Activated naive CD4-positive, alpha-beta T cell (primary cell): ENCODE results near the gene CASP8.
"Not testable (repeated sequence)": the region's sequence is repeated elsewhere in the genome, so short reads cannot be mapped to it uniquely, and the experiment has no call there.

ENCODE experiments used
- DNase-seq, 4 experiments: peaks; one replicate each; lab custom pipeline; 2025; lab: John Stamatoyannopoulos, UW

Gene CASP8

GRCh38 chr2:201270293-201271001 is 10.1 kb downstream of the CASP8 start:
- no peak for DNase-seq

GRCh38 chr2:201271917-201272316 is 11.6 kb downstream of the CASP8 start:
- no peak for DNase-seq

GRCh38 chr2:201273330-201273983 is 13.1 kb downstream of the CASP8 start:
- no peak for DNase-seq

- DNase-seq = no peak
Measured at GRCh38 chr2:201275069-201275468, 14.7 kb downstream of the CASP8 start.

GRCh38 chr2:201275990-201276389 is 15.7 kb downstream of the CASP8 start:
- DNase-seq = no peak

- no peak for DNase-seq
Measured at GRCh38 chr2:201276511-201276910, 16.2 kb downstream of the CASP8 start.

- DNase-seq = no peak
Measured at GRCh38 chr2:201279079-201279478, 18.7 kb downstream of the CASP8 start.

- no peak for DNase-seq
Measured at GRCh38 chr2:201280191-201281040, 20.1 kb downstream of the CASP8 start.

GRCh38 chr2:201285499-201285898 is 25.2 kb downstream of the CASP8 start:
- no peak for DNase-seq

- DNase-seq = not testable (repeated sequence)
Measured at GRCh38 chr2:201290457-201291148, 30.3 kb downstream of the CASP8 start.

GRCh38 chr2:201298462-201299052 is 38.2 kb downstream of the CASP8 start:
- DNase-seq = no peak

- DNase-seq = not testable (repeated sequence)
Measured at GRCh38 chr2:201299929-201300328, 39.6 kb downstream of the CASP8 start.

- DNase-seq = no peak
Measured at GRCh38 chr2:201307876-201308275, 47.5 kb downstream of the CASP8 start.

GRCh38 chr2:201308914-201309313 is 48.6 kb downstream of the CASP8 start:
- no peak for DNase-seq

GRCh38 chr2:201313362-201313761 is 53.0 kb downstream of the CASP8 start:
- no peak for DNase-seq

- DNase-seq = no peak
Measured at GRCh38 chr2:201319511-201319910, 59.2 kb downstream of the CASP8 start.

- DNase-seq = no peak
Measured at GRCh38 chr2:201320257-201320656, 59.9 kb downstream of the CASP8 start.

GRCh38 chr2:201320701-201321100 is 60.4 kb downstream of the CASP8 start:
- no peak for DNase-seq

- DNase-seq = no peak
Measured at GRCh38 chr2:201322772-201323171, 62.4 kb downstream of the CASP8 start.

GRCh38 chr2:201327678-201328077 is 67.3 kb downstream of the CASP8 start:
- no peak for DNase-seq

- no peak for DNase-seq
Measured at GRCh38 chr2:201329409-201329808, 69.1 kb downstream of the CASP8 start.
